Measurements from ENCODE around the gene STIMATE. TPM values are rescaled to one million over a fixed set of nuclear protein-coding genes. Genes with fewer than 3 reads are reported as not detected.

STIMATE gene
- polyA plus RNA-seq, 1 of the 3 experiments (the other 2 are of a cell fraction): 9.3 TPM

GRCh38 chr3:52879581-52879980 lies 17.8 kb downstream of the STIMATE start:
- POLR2A ChIA-PET: no interaction called here

More at GRCh38 chr3:52879581-52879980, 17.8 kb downstream of the STIMATE start:
- Histone ChIP-seq H3K27me3 (ENCODE audit: insufficient read depth) (no peaks in the 10 kb centered on the region), H3K9me3 (no peaks in the 10 kb centered on the region), H3K9me2 (no peaks in the 10 kb centered on the region), H3K36me3 (replicated peaks in 1 of 2; ENCODE audit: control insufficient read depth in 1 of 2, insufficient read depth in 2 of 2, low read length in 1 of 2) (peaks cover under 1 to 5% of the 10 kb centered on the region in 2 experiments), H3K4me2 (no peak overlapping the region), H3F3A (replicated peaks; ENCODE audit: insufficient read depth) (no peaks in the 10 kb centered on the region), H3K79me2 (ENCODE audit: insufficient read depth) (no peaks in the 10 kb centered on the region; the same call in 1 of the 2 replicates), H3K4me3 (ENCODE audit: low read depth in 2 of 2, low read length in 1 of 2) (no peak overlapping the region), H3K9ac (no peak overlapping the region), H2AFZ (ENCODE audit: low read depth) (no peak overlapping the region), H3K4me1 (ENCODE audit: control insufficient read depth in 1 of 2, insufficient read depth in 2 of 2, low read depth in 1 of 2, low read length in 1 of 2) (peaks cover 0 to 2% of the 10 kb centered on the region in 2 experiments; a peak in 1 of 4 replicates), H3K27ac (ENCODE audit: low read depth in 2 of 2, low read length in 1 of 2) (no peak overlapping the region), H4K20me1 (ENCODE audit: insufficient read depth) (0 out of 2 replicates have a peak, but pooled peaks cover 4% of the 10 kb centered on the region)
- no peak for DNase-seq
- TF ChIP-seq SIN3A (IDR thresholded peaks at IDR 0.05; ENCODE audit: borderline replicate concordance, low read depth, low read length) (no peak), USF2 (IDR thresholded peaks at IDR 0.05; ENCODE audit: borderline replicate concordance, low read depth, low read length) (no peak), PBX3 (IDR thresholded peaks at IDR 0.05) (no peak), TAF1 (IDR thresholded peaks at IDR 0.05; ENCODE audit: borderline replicate concordance, low read depth, low read length) (no peak), TEAD4 (IDR thresholded peaks at IDR 0.05; ENCODE audit: borderline replicate concordance, insufficient read depth) (no peak), FOXM1 (IDR thresholded peaks at IDR 0.05; ENCODE audit: low read depth) (no peak), FOSL2 (IDR thresholded peaks at IDR 0.05; ENCODE audit: borderline replicate concordance, low read depth) (no peak), USF1 (IDR thresholded peaks at IDR 0.05; ENCODE audit: borderline replicate concordance, low read depth) (no peak), CTCF (IDR thresholded peaks at IDR 0.05) (no peak), RCOR1 (IDR thresholded peaks at IDR 0.05; ENCODE audit: low read length) (no peak), POLR2AphosphoS5 (IDR thresholded peaks at IDR 0.05; ENCODE audit: low read depth, low read length) (no peak), RAD21 (IDR thresholded peaks at IDR 0.05; ENCODE audit: low read length) (no peak), MAX (IDR thresholded peaks at IDR 0.05; ENCODE audit: low read depth) (no peak), YY1 (IDR thresholded peaks at IDR 0.05; ENCODE audit: low read depth) (no peak), MXI1 (IDR thresholded peaks at IDR 0.05; ENCODE audit: low read depth, low read length) (no peak)
- 96% methylated on average over 4 of the region's 4 CpGs for WGBS (ENCODE audit: low lambda C conversion rate)
- CTCF ChIA-PET: interaction anchor here (0.7 to 1.1 kb wide), 3 partner anchors 51 to 194 kb away, joined by 3 to 4 read pairs (median 3); no protein-coding TSS in a partner anchor
